GM13977 (cell line): ENCODE measurements around the gene NCOA1.

Source experiments
- DNase-seq: peaks from one replicate; pipeline ENCODE4 v3.0.0; 2012; ENCODE audit warnings: low spot score
- CTCF ChIP-seq: IDR thresholded peaks from 2 replicates; pipeline ENCODE4 v1.5.1; 2012; ENCODE audit warnings: mild to moderate bottlenecking, control low read depth; ENCODE audit not compliant: insufficient read depth; ENCODE audit errors: extremely low read depth, missing control alignments
- in situ Hi-C: fragments of 300-500 bp; cut with MboI; formaldehyde crosslinking; loops from one replicate; pipeline ENCODE4 v1.12.0; 2022; ENCODE audit warnings: low sequenced_read_pairs, low pct_unique_long_range_greater_than_20kb, mixed read lengths, inconsistent platforms; ENCODE audit not compliant: unreplicated experiment

Gene NCOA1

DNA sequence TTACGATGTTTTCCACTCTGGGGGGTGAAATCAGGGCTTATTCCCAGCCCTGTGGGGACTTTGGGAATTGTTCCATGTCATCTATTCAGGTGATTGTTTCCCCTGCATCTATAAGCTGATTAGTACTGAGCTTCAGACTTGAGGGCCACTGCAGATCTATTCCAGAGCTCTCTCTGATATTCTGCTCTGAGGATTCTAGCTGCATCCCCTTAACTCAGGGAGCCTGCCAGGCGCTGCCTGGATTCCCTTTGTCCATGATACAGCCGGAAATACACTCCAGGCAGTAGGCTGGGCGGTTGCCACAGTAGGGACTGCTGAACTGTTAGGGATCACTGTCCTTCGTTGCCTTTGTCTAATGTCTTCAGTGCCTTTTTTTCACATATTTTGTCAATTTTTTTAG, 270.8 kb downstream of the NCOA1 start:
- no peak for TF ChIP-seq CTCF
- in situ Hi-C loops = no loop called here
- DNase-seq = no peak

GRCh38 chr2:24762518-24762917, 271.5 kb downstream of the NCOA1 start:
- no peak for DNase-seq
- no peak for TF ChIP-seq CTCF
- in situ Hi-C loops = no loop called here

DNA sequence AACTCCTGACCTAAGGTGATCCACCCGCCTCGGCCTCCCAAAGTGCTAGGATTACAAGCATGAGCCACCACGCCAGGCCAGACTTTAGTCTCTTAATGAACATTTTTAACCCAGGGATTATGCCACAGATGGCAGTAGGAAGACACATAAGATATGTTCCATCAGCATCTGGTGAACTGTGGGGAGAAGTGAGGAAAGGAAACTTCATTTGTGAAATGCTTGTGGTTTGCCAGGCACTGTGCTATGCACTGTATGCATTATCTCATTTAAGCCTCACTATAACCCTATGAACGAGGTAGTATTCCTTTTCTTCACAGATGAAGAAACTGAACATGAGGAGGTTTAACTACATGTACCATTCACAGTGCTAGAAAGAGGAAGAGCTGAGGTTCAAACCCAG, 272.8 kb downstream of the NCOA1 start:
- no peak for DNase-seq
- in situ Hi-C loops = no loop called here
- TF ChIP-seq CTCF = no peak

- in situ Hi-C loops = no loop called here
- no peak for DNase-seq
- no peak for TF ChIP-seq CTCF
Measured at GRCh38 chr2:24766609-24767008, 275.6 kb downstream of the NCOA1 start.

DNA sequence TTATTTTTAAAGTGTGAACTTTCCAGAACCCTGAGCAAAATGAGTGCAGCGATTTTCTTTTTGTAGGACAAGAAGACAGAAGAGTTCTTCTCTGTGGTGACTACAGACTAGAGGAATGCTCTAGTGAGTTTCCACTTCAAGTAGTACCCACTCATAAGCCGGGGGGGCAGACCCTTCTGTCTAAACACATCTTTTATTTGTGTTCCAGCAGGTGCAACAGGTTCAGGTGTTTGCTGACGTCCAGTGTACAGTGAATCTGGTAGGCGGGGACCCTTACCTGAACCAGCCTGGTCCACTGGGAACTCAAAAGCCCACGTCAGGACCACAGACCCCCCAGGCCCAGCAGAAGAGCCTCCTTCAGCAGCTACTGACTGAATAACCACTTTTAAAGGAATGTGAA, 277.0 kb downstream of the NCOA1 start:
- no peak for TF ChIP-seq CTCF
- DNase-seq = no peak
- in situ Hi-C loops = no loop called here

- in situ Hi-C loops = no loop called here
- no peak for TF ChIP-seq CTCF
- no peak for DNase-seq
Measured at GRCh38 chr2:24768601-24769000, 277.5 kb downstream of the NCOA1 start.

- no peak for DNase-seq
- TF ChIP-seq CTCF = no peak
- in situ Hi-C loops = no loop called here
Measured at GRCh38 chr2:24771061-24771460, 280.0 kb downstream of the NCOA1 start.
